B cell (primary cell): ENCODE results near the gene TMOD1. TPM values are rescaled to one million over a fixed set of nuclear protein-coding genes. Genes with fewer than 3 reads are reported as not detected.

Source experiments
- ATAC-seq: fragments of 200-7000 bp; cut with Tn5 transposase; one replicate; pipeline ENCODE4 v1.10.0; 2021; ENCODE audit warnings: low read depth, mild to moderate bottlenecking, moderate number of reproducible peaks, moderate library complexity
- CTCF ChIA-PET: fragments of 350-600 bp; sonication (Branson Sonifier 250); formaldehyde crosslinking; loops from one replicate; lab custom pipeline; 2021; ENCODE audit warnings: antibody characterized with exemption, inconsistent platforms; lab: Charles Lee
- POLR2A ChIA-PET: fragments of 350-600 bp; sonication (Branson Sonifier 250); formaldehyde crosslinking; loops from one replicate; lab custom pipeline; 2021; ENCODE audit warnings: antibody characterized with exemption; lab: Charles Lee
- DNase-seq: peaks from one replicate; pipeline ENCODE4 v3.0.0; 2013
- H2AFZ ChIP-seq: 2 replicates; pipeline ENCODE4 v1.6.1; 2012; ENCODE audit warnings: mild to moderate bottlenecking, low read depth, low read length; ENCODE audit not compliant: insufficient read depth, poor library complexity, severe bottlenecking
- H3K27ac ChIP-seq, 2 donors: 1 replicate in 1 of 2; 2 replicates in 1 of 2; pipeline ENCODE4 v1.5.1; 2012 to 2013; ENCODE audit warnings: low read length in 2 of 2, mild to moderate bottlenecking in 2 of 2, moderate library complexity in 1 of 2
- H3K27me3 ChIP-seq, 4 experiments: fragments of 200-600 bp in 1 of 4; sonication (generic) in 1 of 4; replicated peaks in 1 of 4; 1 replicate in 2 of 4; 2 replicates in 2 of 4; pipeline versions ENCODE4 v1.6.1 to v1.7.0; 2013 to 2016; ENCODE audit warnings: low read length in 3 of 4, mild to moderate bottlenecking in 2 of 4, mixed read lengths in 1 of 4, moderate library complexity in 1 of 4; ENCODE audit not compliant: insufficient read depth in 4 of 4, control insufficient read depth in 3 of 4; ENCODE audit errors: control extremely low read depth in 1 of 4
- H3K36me3 ChIP-seq, 2 experiments: replicated peaks in 1 of 2; 1 replicate in 1 of 2; 2 replicates in 1 of 2; pipeline versions ENCODE4 v1.6.1 to v1.7.1; 2013; ENCODE audit warnings: low read length in 1 of 2; ENCODE audit not compliant: insufficient read depth in 2 of 2, control insufficient read depth in 1 of 2; ENCODE audit errors: control extremely low read depth in 1 of 2, extremely low read depth in 1 of 2
- H3K4me1 ChIP-seq, 2 donors: fragments of 200-600 bp in 1 of 2; sonication (generic) in 1 of 2; 1 replicate in 1 of 2; 2 replicates in 1 of 2; pipeline versions ENCODE4 v1.5.1 to v1.6.1; 2013 to 2017; ENCODE audit warnings: low read length in 2 of 2; ENCODE audit not compliant: control insufficient read depth in 2 of 2, insufficient read depth in 2 of 2
- H3K4me2 ChIP-seq: replicated peaks from 2 replicates; pipeline ENCODE3; 2012; ENCODE audit warnings: mild to moderate bottlenecking, low read depth, low read length; ENCODE audit not compliant: poor library complexity, severe bottlenecking
- H3K4me3 ChIP-seq, 5 experiments: fragments of 200-600 bp in 1 of 5; sonication (generic) in 1 of 5; 1 replicate in 3 of 5; 2 replicates in 2 of 5; pipeline versions ENCODE4 v1.5.1 to v1.7.0; 2011 to 2016; ENCODE audit warnings: low read length in 4 of 5, mild to moderate bottlenecking in 4 of 5, low read depth in 2 of 5, control low read depth in 1 of 5, moderate library complexity in 1 of 5; ENCODE audit not compliant: insufficient read depth in 1 of 5; ENCODE audit errors: control extremely low read depth in 1 of 5, extremely low read depth in 1 of 5
- H3K79me2 ChIP-seq: fragments of 200-600 bp; sonication (generic); one replicate; pipeline ENCODE4 v1.6.0; 2016; ENCODE audit warnings: low read length; ENCODE audit not compliant: control insufficient read depth, insufficient read depth
- H3K9ac ChIP-seq: fragments of 200-600 bp; sonication (generic); 2 replicates; pipeline ENCODE4 v1.6.1; 2017; ENCODE audit warnings: mild to moderate bottlenecking, low read length, moderate library complexity
- H3K9me3 ChIP-seq, 3 donors: one replicate each; pipeline versions ENCODE4 v1.6.1 to v1.7.1; 2013; ENCODE audit warnings: low read length in 2 of 3; ENCODE audit not compliant: control insufficient read depth in 2 of 3, insufficient read depth in 1 of 3; ENCODE audit errors: control extremely low read depth in 1 of 3
- H4K20me1 ChIP-seq: 2 replicates; pipeline ENCODE4 v1.6.0; 2012; ENCODE audit warnings: mild to moderate bottlenecking, low read length; ENCODE audit not compliant: insufficient read depth, control insufficient read depth, poor library complexity, severe bottlenecking
- H3K27ac Mint-ChIP-seq: one replicate; pipeline ENCODE4 v1.8.0; 2021; ENCODE audit warnings: mixed read lengths
- H3K27me3 Mint-ChIP-seq: one replicate; pipeline ENCODE4 v1.8.0; 2021; ENCODE audit warnings: mixed read lengths
- H3K4me1 Mint-ChIP-seq: one replicate; pipeline ENCODE4 v1.8.0; 2021; ENCODE audit warnings: mixed read lengths
- H3K4me3 Mint-ChIP-seq: one replicate; pipeline ENCODE4 v1.8.0; 2021; ENCODE audit warnings: mixed read lengths
- H3K9me3 Mint-ChIP-seq: one replicate; pipeline ENCODE4 v1.8.0; 2022; ENCODE audit warnings: mixed read lengths; ENCODE audit not compliant: insufficient read depth
- CTCF ChIP-seq: fragments of 200-600 bp; IDR thresholded peaks from one replicate; pipeline ENCODE4 v1.8.0; 2022; ENCODE audit warnings: antibody characterized with exemption, mild to moderate bottlenecking
- EZH2 ChIP-seq: IDR thresholded peaks from 2 replicates; pipeline ENCODE4 v1.6.1; 2012; ENCODE audit warnings: borderline replicate concordance, low read depth, mild to moderate bottlenecking, moderate library complexity, low read length; ENCODE audit not compliant: insufficient read depth, poor library complexity, severe bottlenecking
- WGBS: methylation state at CpG from one replicate; pipeline ENCODE4 v1.1.5; 2013; ENCODE audit warnings: missing lambda C conversion rate; ENCODE audit not compliant: insufficient coverage; 5-methylcytosine and 5-hydroxymethylcytosine counted together
- intact Hi-C: fragments of 100-400 bp; cut with micrococcal nuclease; formaldehyde crosslinking; loops from one replicate; pipeline ENCODE4 v1.10.0; 2022
- polyA plus RNA-seq: library from polyadenylated mRNA; depleted of rRNA; stranded (reverse); fragments of >200 nt; gene quantifications from 2 replicates; pipeline ENCODE4 v1.2.3, GENCODE V29; 2012
- total RNA-seq, 2 donors: library from RNA; stranded (reverse); fragments of 120-200 nt in 1 of 2; gene quantifications; 1 replicate in 1 of 2; 2 replicates in 1 of 2; pipeline versions ENCODE4 v1.2.3 to v1.2.4, GENCODE V29; 2013 to 2022

Gene TMOD1
- total and polyA plus RNA-seq, 2 donors (not counting 1 experiment from before 2014, with no cell fraction given), result 0.30 to 2.5 TPM

- intact Hi-C loops, result no loop called here
- CTCF ChIA-PET, result no interaction called here
- Histone ChIP-seq H3K79me2 (no peaks in the 10 kb centered on the region), H2AFZ (no peak overlapping the region), H3K4me1 (no peaks in the 10 kb centered on the region), H3K9ac (no peak overlapping the region), H4K20me1 (no peaks in the 10 kb centered on the region), H3K36me3 (no peaks in the 10 kb centered on the region), H3K27me3 (no peaks in the 10 kb centered on the region), H3K9me3 (no peaks in the 10 kb centered on the region), H3K4me3 (no peak overlapping the region), H3K27ac (no peak overlapping the region), H3K4me2 (no peak overlapping the region)
- Mint-ChIP-seq H3K27me3 (peaks cover 4% of the 10 kb centered on the region), H3K4me3 (no peak overlapping the region), H3K9me3 (no peaks in the 10 kb centered on the region), H3K27ac (no peak overlapping the region), H3K4me1 (no peaks in the 10 kb centered on the region)
- DNase-seq (no peak), ATAC-seq (no peak)
- POLR2A ChIA-PET, result no interaction called here
- 92% methylated on average over 6 of the region's 8 CpGs for WGBS
- no peak for TF ChIP-seq EZH2
- no peak for TF ChIP-seq CTCF
Measured at GRCh38 chr9:97528529-97529230, 27.2 kb downstream of the TMOD1 start.

- no peaks in the 10 kb centered on the region for H3K4me1 ChIP-seq
- no peak overlapping the region for H2AFZ ChIP-seq
- H3K27ac ChIP-seq, result no peak overlapping the region
- H3K9ac ChIP-seq, result no peak overlapping the region
- Mint-ChIP-seq H3K27ac (no peak overlapping the region), H3K4me3 (no peak overlapping the region), H3K27me3 (peaks cover 4% of the 10 kb centered on the region), H3K4me1 (no peaks in the 10 kb centered on the region), H3K9me3 (no peaks in the 10 kb centered on the region)
- H3K4me2 ChIP-seq, result no peak overlapping the region
- POLR2A ChIA-PET, result no interaction called here
- no peak for TF ChIP-seq CTCF
- TF ChIP-seq EZH2, result no peak
- no peaks in the 10 kb centered on the region for H3K79me2 ChIP-seq
- no peaks in the 10 kb centered on the region for H3K27me3 ChIP-seq
- ATAC-seq (no peak), DNase-seq (no peak)
- CTCF ChIA-PET, result no interaction called here
- H3K36me3 ChIP-seq, result no peaks in the 10 kb centered on the region
- WGBS, result 76% methylated on average over 9 of the region's 11 CpGs
- no peak overlapping the region for H3K4me3 ChIP-seq
- peaks cover 0 to 2% (median 0%) of the 10 kb centered on the region in 3 donors for H3K9me3 ChIP-seq
- H4K20me1 ChIP-seq, result no peaks in the 10 kb centered on the region
- intact Hi-C loops, result no loop called here
Measured at GRCh38 chr9:97529363-97530076, 28.1 kb downstream of the TMOD1 start.
